Endodermal cell (in vitro differentiated cells): Measurements from ENCODE around the gene RNGTT. TPM values are rescaled to one million over a fixed set of nuclear protein-coding genes. Genes with fewer than 3 reads are reported as not detected.

ENCODE experiments used
- DNase-seq: peaks from one replicate; pipeline ENCODE4 v3.0.0-alpha.2; 2017
- H3K27ac ChIP-seq: 2 replicates; pipeline ENCODE4 v1.5.1; 2013; ENCODE audit warnings: mild to moderate bottlenecking, low read depth, low read length, moderate library complexity
- H3K27me3 ChIP-seq: 2 replicates; pipeline ENCODE4 v1.6.1; 2013; ENCODE audit warnings: mild to moderate bottlenecking, low read length, moderate library complexity; ENCODE audit not compliant: insufficient read depth, control insufficient read depth, poor library complexity, severe bottlenecking
- H3K36me3 ChIP-seq: 2 replicates; pipeline ENCODE4 v1.7.0; 2013; ENCODE audit warnings: mild to moderate bottlenecking, low read length, moderate library complexity; ENCODE audit not compliant: control insufficient read depth, insufficient read depth
- H3K4me1 ChIP-seq: one replicate; pipeline ENCODE4 v1.7.0; 2013; ENCODE audit warnings: low read length; ENCODE audit not compliant: control insufficient read depth, insufficient read depth
- H3K4me3 ChIP-seq: 2 replicates; pipeline ENCODE4 v1.5.1; 2013; ENCODE audit warnings: mild to moderate bottlenecking, low read length, moderate library complexity
- H3K9ac ChIP-seq: 2 replicates; pipeline ENCODE4 v1.6.1; 2013; ENCODE audit warnings: mild to moderate bottlenecking, low read length, moderate library complexity; ENCODE audit not compliant: poor library complexity, severe bottlenecking; ENCODE audit errors: extremely low read depth
- H3K9me3 ChIP-seq: 2 replicates; pipeline ENCODE4 v1.6.1; 2013; ENCODE audit warnings: mild to moderate bottlenecking, low read length, moderate library complexity; ENCODE audit not compliant: control insufficient read depth
- H3K27ac Mint-ChIP-seq: 2 replicates; pipeline ENCODE4 v1.8.0; 2020; ENCODE audit warnings: mixed read lengths
- H3K27me3 Mint-ChIP-seq: 2 replicates; pipeline ENCODE4 v1.8.0; 2021; ENCODE audit warnings: mild to moderate bottlenecking, mixed read lengths; ENCODE audit not compliant: insufficient read depth
- H3K36me3 Mint-ChIP-seq: 2 replicates; pipeline ENCODE4 v1.8.0; 2020; ENCODE audit warnings: low read depth, mixed read lengths
- H3K4me1 Mint-ChIP-seq: 2 replicates; pipeline ENCODE4 v1.8.0; 2020; ENCODE audit warnings: mixed read lengths
- H3K4me3 Mint-ChIP-seq: 2 replicates; pipeline ENCODE4 v1.8.0; 2020; ENCODE audit warnings: mild to moderate bottlenecking, moderate library complexity, mixed read lengths
- H3K9me3 Mint-ChIP-seq: 2 replicates; pipeline ENCODE4 v1.8.0; 2020; ENCODE audit warnings: mild to moderate bottlenecking, mixed read lengths
- CTCF ChIP-seq: fragments of 200-600 bp; sonication (generic); conservative IDR thresholded peaks from 2 replicates; pipeline ENCODE4 v1.5.0; 2021; ENCODE audit warnings: antibody characterized with exemption, mild to moderate bottlenecking
- WGBS, 2 experiments: methylation state at CpG; one replicate each; pipeline versions ENCODE4 v1.1.5 to v1.1.7; 2013; ENCODE audit warnings: missing lambda C conversion rate in 2 of 2, mixed read lengths in 1 of 2; ENCODE audit not compliant: insufficient coverage in 1 of 2, insufficient read length in 1 of 2; 5-methylcytosine and 5-hydroxymethylcytosine counted together
- total RNA-seq, 2 donors: library from RNA; stranded (reverse); fragmentation: NEBNext Ultra II Directional in 1 of 2; extraction: Animal tissue kit (Norgen Biotek cat#: 25700) in 1 of 2; gene quantifications; 2 replicates in 1 of 2; 3 replicates in 1 of 2; pipeline ENCODE4 v1.2.1, GENCODE V29; 2021

RNGTT gene
- total RNA-seq, 2 donors from 2014 or later = 21.5 to 28.7 TPM

DNA sequence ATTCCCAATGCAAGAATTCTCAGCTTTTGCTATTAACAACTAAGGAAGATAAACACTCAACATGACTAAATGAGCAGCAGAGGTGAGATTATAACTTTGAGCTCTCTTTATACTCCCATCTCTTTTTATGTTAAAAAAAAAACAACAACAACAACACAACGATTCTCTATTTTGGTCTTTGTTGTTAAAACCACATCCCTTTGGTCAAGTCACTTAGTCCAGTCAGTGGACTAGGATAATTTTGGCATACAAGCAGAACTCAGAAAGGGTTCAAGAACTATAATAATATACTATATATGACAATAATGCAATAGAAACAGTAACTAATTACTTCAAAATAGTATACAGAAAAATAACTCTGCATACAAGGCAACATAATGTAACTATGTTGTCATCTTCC, 312.4 kb downstream of the RNGTT start:
- H3K27ac ChIP-seq = no peak overlapping the region
- no peak overlapping the region for H3K4me3 Mint-ChIP-seq
- no peak overlapping the region for H3K4me3 ChIP-seq
- H3K27ac Mint-ChIP-seq = no peak overlapping the region
- H3K4me1 ChIP-seq = no peaks in the 10 kb centered on the region
- no peaks in the 10 kb centered on the region for H3K36me3 Mint-ChIP-seq
- DNase-seq = no peak
- no peaks in the 10 kb centered on the region for H3K27me3 Mint-ChIP-seq
- H3K9me3 ChIP-seq = no peaks in the 10 kb centered on the region
- no peaks in the 10 kb centered on the region for H3K27me3 ChIP-seq
- H3K9me3 Mint-ChIP-seq = peaks cover 3% of the 10 kb centered on the region
- 81% methylated on average over 1 of the region's 1 CpG; no CpG with 5 or more reads in 1 of the 2 experiments for WGBS, 2 experiments
- no peaks in the 10 kb centered on the region for H3K36me3 ChIP-seq
- no peak for TF ChIP-seq CTCF
- no peak overlapping the region for H3K9ac ChIP-seq
- H3K4me1 Mint-ChIP-seq = no peaks in the 10 kb centered on the region

GRCh38 chr6:88650029-88650619, 313.3 kb downstream of the RNGTT start:
- H3K27me3 Mint-ChIP-seq = no peaks in the 10 kb centered on the region
- no peak for TF ChIP-seq CTCF
- Histone ChIP-seq H3K9me3 (no peaks in the 10 kb centered on the region), H3K9ac (no peak overlapping the region), H3K4me1 (no peaks in the 10 kb centered on the region), H3K36me3 (no peaks in the 10 kb centered on the region), H3K4me3 (no peak overlapping the region), H3K27me3 (no peaks in the 10 kb centered on the region), H3K27ac (no peak overlapping the region)
- H3K4me3 Mint-ChIP-seq = no peak overlapping the region
- no peaks in the 10 kb centered on the region for H3K36me3 Mint-ChIP-seq
- no peaks in the 10 kb centered on the region for H3K4me1 Mint-ChIP-seq
- peaks cover 4% of the 10 kb centered on the region for H3K9me3 Mint-ChIP-seq
- 94 to 100% methylated on average over 4 to 5 of the region's 5 CpGs for WGBS, 2 experiments
- no peak for DNase-seq
- H3K27ac Mint-ChIP-seq = no peak overlapping the region

DNA sequence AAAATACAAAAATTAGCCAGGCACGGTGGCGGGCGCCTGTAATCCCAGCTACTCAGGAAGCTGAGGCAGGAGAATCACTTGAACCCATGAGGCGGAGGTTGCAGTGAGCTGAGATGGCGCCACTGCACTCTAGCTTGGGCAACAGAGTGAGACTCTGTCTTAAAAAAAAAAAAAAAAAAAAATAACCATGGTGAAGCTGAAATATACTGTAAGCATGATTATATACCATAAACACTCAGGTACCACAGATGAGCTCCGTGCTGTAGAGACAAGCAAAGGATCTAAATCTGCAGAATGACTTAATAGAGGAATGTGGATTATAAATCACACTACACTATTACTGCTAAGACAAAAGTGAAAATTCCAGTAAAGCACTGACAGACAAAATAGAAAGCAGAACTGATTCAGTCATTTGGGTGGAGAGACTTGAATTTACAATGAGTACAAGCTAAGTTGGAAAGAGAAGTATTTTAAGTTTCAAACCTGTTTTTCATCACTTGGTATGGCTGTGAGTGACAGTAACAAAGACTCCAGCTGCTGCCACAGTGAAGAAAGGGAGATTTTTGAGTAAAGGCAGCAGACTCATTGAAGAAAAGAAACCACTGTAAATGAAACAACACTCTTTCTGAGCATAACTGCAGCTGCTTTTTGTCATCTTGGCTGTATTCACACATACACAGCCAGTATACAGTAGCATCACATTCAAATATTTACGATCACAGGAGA, 322.1 kb downstream of the RNGTT start:
- H3K4me3 ChIP-seq = no peak overlapping the region
- no peaks in the 10 kb centered on the region for H3K36me3 Mint-ChIP-seq
- WGBS, 2 experiments = 89% methylated on average over 5 of the region's 7 CpGs; no CpG with 5 or more reads in 1 of the 2 experiments

More for the DNA sequence above, 322.1 kb downstream of the RNGTT start:
- Mint-ChIP-seq H3K4me1 (peaks cover 13% of the 10 kb centered on the region), H3K9me3 (peaks cover 1% of the 10 kb centered on the region), H3K27me3 (no peaks in the 10 kb centered on the region), H3K27ac (no peak overlapping the region), H3K4me3 (no peak overlapping the region)
- no peaks in the 10 kb centered on the region for H3K9me3 ChIP-seq
- no peak for DNase-seq
- TF ChIP-seq CTCF = no peak
- H3K4me1 ChIP-seq = peaks cover 3% of the 10 kb centered on the region
- no peaks in the 10 kb centered on the region for H3K27me3 ChIP-seq
- H3K36me3 ChIP-seq = no peaks in the 10 kb centered on the region
- H3K9ac ChIP-seq = no peak overlapping the region
- H3K27ac ChIP-seq = no peak overlapping the region
